HG03439 (cell line): ENCODE measurements around the gene POU5F1.

Experiments used
- ATAC-seq: cut with Tn5 transposase; IDR thresholded peaks from one replicate; pipeline ENCODE4 v1.9.1; 2021; ENCODE audit warnings: mild to moderate bottlenecking, moderate library complexity; ENCODE audit not compliant: unreplicated experiment

POU5F1 gene

GRCh38 chr6:31116661-31117385 lies 53.7 kb downstream of the POU5F1 start:
- no peak for ATAC-seq

GRCh38 chr6:31115941-31116560 lies 54.4 kb downstream of the POU5F1 start:
- ATAC-seq: no peak

- ATAC-seq: no peak
These were observed 55.3 kb downstream of the POU5F1 start for GRCh38 chr6:31114970-31115849.

- ATAC-seq: no peak
These were observed 56.0 kb downstream of the POU5F1 start, which contains the start of gene PSORS1C1 for GRCh38 chr6:31114541-31114878. PSORS1C1 (plus strand) TSS chr6:31114800; CDS start chr6:31129633, 14,833 bp downstream.
